GM12801 (cell line): Measurements from ENCODE around the gene APOL5.

ENCODE experiments used
- CTCF ChIP-seq: IDR thresholded peaks from one replicate; pipeline ENCODE4 v1.5.1; 2011; ENCODE audit warnings: control low read depth; ENCODE audit not compliant: insufficient read length; ENCODE audit errors: extremely low read depth

The APOL5 gene

GRCh38 chr22:35746946-35747703, 29.5 kb downstream of the APOL5 start:
- TF ChIP-seq CTCF = no peak

GRCh38 chr22:35749808-35750207, 32.1 kb downstream of the APOL5 start:
- TF ChIP-seq CTCF = no peak

GRCh38 chr22:35752006-35752862, 34.6 kb downstream of the APOL5 start:
- no peak for TF ChIP-seq CTCF

GRCh38 chr22:35752863-35753189, 35.2 kb downstream of the APOL5 start:
- TF ChIP-seq CTCF = no peak

- no peak for TF ChIP-seq CTCF
Measured at GRCh38 chr22:35754761-35755160, 37.1 kb downstream of the APOL5 start.

- no peak for TF ChIP-seq CTCF
Measured at GRCh38 chr22:35756722-35757121, 39.0 kb downstream of the APOL5 start.

- no peak for TF ChIP-seq CTCF
Measured at GRCh38 chr22:35758394-35758793, 40.7 kb downstream of the APOL5 start.
